ENCODE data around the gene ROMO1. TPM values are rescaled to one million over a fixed set of nuclear protein-coding genes. Genes with fewer than 3 reads are reported as not detected.
"Not testable (repeated sequence)": the region's sequence is repeated elsewhere in the genome, so short reads cannot be mapped to it uniquely, and the experiment has no call there.

ROMO1 gene
- total RNA-seq, 1 donor from 2014 or later: 719 TPM

DNA sequence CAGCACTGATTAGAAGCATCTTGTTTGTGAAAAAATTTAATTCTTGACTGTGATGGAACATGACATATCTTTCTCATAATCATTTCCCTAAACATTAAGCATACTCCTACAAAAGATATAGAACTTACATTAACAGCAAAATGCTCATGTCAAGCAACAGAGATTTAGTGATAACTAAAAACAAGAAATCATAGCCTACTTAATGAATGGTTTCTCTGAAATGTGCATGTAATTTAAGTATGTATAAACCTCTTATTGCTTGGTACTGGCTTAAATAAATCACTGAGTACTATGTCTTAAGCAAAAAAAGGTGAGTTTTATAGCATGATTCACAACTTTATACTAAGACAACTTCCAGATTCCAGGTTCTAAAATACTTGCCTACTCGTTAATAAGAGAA lies 9.3 kb downstream of the ROMO1 start:
- no peak for DNase-seq (ENCODE audit: low read depth)
- TF ChIP-seq, protein P1, sequence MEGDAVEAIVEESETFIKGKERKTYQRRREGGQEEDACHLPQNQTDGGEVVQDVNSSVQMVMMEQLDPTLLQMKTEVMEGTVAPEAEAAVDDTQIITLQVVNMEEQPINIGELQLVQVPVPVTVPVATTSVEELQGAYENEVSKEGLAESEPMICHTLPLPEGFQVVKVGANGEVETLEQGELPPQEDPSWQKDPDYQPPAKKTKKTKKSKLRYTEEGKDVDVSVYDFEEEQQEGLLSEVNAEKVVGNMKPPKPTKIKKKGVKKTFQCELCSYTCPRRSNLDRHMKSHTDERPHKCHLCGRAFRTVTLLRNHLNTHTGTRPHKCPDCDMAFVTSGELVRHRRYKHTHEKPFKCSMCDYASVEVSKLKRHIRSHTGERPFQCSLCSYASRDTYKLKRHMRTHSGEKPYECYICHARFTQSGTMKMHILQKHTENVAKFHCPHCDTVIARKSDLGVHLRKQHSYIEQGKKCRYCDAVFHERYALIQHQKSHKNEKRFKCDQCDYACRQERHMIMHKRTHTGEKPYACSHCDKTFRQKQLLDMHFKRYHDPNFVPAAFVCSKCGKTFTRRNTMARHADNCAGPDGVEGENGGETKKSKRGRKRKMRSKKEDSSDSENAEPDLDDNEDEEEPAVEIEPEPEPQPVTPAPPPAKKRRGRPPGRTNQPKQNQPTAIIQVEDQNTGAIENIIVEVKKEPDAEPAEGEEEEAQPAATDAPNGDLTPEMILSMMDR (IDR thresholded peaks at IDR 0.05; ENCODE audit: insufficient read depth, low read length, poor library complexity, severe bottlenecking): no peak
- no peak overlapping the region for H3K4me3 ChIP-seq (ENCODE audit: low read depth, low read length)
- H3K36me3 ChIP-seq (ENCODE audit: control insufficient read depth, insufficient read depth, low read length): peaks cover 3% of the 10 kb centered on the region
- no peaks in the 10 kb centered on the region for H3K27me3 ChIP-seq (ENCODE audit: control insufficient read depth, insufficient read depth, low read length)

DNA sequence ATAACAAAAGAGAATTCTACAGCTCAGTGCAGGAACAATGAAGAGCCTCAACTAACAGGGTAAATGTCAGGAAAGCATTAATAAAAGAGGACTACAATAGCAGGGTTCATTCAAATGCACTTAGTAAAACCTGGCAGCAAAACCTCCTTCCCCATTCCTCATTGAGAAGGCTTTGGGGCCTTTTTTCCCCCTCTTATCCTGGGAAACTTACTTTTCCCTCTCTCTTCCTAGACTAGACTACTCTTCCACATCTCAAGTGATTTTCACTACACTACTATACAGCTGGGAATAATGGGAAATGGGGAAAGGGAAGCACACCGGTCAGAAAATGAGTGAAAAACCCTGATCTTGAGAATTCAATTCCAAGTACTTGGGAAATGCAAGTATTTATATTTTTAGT lies 10.1 kb downstream of the ROMO1 start:
- no peak overlapping the region for H3K4me3 ChIP-seq (ENCODE audit: low read depth, low read length)
- peaks cover 3% of the 10 kb centered on the region for H3K36me3 ChIP-seq (ENCODE audit: control insufficient read depth, insufficient read depth, low read length)
- TF ChIP-seq, protein P1 (IDR thresholded peaks at IDR 0.05; ENCODE audit: insufficient read depth, low read length, poor library complexity, severe bottlenecking): no peak
- no peaks in the 10 kb centered on the region for H3K27me3 ChIP-seq (ENCODE audit: control insufficient read depth, insufficient read depth, low read length)
- no peak for DNase-seq (ENCODE audit: low read depth)

DNA sequence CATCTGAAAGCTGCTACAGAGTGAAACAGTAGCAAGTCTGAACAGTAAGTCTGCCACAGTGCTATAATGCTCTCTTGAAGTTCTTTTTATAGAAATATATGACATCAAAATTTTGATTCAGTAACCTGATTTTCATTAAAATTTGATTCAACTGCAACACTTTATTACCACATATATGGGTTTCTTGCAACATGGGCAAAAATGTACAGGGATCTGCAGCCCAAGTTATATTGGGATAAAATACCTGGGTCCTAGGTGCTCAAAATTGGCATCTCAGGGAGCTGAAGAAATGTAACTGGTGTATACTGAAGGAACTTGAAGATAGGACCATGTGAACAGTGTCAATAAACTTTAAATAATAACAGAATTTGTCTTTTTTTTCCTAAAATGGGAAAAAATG lies 10.8 kb downstream of the ROMO1 start:
- peaks cover 3% of the 10 kb centered on the region for H3K36me3 ChIP-seq (ENCODE audit: control insufficient read depth, insufficient read depth, low read length)
- H3K4me3 ChIP-seq (ENCODE audit: low read depth, low read length): no peak overlapping the region
- TF ChIP-seq, protein P1 (IDR thresholded peaks at IDR 0.05; ENCODE audit: insufficient read depth, low read length, poor library complexity, severe bottlenecking): no peak
- H3K27me3 ChIP-seq (ENCODE audit: control insufficient read depth, insufficient read depth, low read length): no peaks in the 10 kb centered on the region
- no peak for DNase-seq (ENCODE audit: low read depth)

DNA sequence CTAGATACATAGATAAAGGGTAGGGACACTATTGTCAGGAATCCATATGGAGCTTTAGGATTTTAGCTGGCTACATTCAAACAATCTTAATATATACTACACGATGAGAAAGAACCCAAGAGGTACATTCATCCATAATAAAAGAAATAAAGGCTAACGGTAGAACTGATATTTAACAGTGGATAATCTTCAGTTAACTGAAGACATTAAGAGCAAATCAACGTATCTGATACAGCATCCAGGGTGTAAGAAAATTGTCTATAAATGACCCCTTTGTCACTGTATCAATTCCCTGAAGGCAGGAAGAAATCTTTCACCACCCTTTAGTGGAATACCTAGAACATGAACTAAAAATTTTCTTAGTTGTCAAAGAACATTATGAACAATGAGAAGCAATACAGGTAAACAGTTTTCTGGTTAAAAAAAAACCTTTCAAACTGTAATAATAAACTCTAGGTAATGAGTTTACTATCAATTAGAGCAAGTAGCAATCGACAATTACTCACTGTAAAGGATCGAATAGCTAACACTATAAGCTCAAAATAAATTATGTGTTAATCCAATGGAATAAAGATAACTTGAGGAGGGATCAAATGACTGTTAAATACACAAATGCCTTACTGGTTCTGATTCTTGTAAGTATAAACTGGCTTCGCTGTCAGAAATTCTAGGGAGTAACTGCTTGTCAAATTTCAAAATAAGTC lies 11.8 kb downstream of the ROMO1 start:
- Histone ChIP-seq H3K36me3 (ENCODE audit: control insufficient read depth, insufficient read depth, low read length) (peaks cover 3% of the 10 kb centered on the region), H3K4me3 (ENCODE audit: low read depth, low read length) (no peak overlapping the region), H3K27me3 (ENCODE audit: control insufficient read depth, insufficient read depth, low read length) (no peaks in the 10 kb centered on the region)
- TF ChIP-seq, protein P1 (IDR thresholded peaks at IDR 0.05; ENCODE audit: insufficient read depth, low read length, poor library complexity, severe bottlenecking): no peak
- DNase-seq (ENCODE audit: low read depth): no peak

DNA sequence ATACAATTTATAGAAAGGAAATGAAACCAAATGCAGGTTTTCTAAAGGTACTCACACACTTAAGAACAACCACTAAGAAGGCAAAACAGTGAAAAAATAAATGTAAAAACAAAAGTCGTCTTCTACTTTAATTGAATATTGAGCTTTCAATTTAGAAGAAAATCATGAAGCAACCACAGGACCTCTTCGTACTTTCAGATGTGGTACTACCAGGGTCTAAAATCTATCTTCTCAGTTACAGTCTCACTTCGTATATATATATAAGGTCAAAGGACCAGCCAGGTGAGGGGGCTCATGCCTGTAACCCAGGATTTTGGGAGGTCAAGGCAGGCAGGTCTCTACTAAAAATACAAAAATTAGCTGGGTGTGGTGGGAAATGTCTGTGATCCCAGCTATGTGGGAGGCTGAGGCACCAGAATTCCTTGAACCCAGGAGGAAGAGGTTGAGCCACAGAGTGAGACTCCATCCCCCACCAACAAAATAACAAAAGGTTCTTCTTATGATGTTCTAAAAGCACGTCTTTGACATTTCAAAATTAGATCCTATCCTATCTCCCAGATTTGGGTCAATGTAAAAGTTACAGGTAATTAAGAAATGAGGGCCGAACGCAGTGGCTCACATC lies 12.5 kb downstream of the ROMO1 start:
- Histone ChIP-seq H3K27me3 (ENCODE audit: control insufficient read depth, insufficient read depth, low read length) (no peaks in the 10 kb centered on the region), H3K4me3 (ENCODE audit: low read depth, low read length) (no peak overlapping the region), H3K36me3 (ENCODE audit: control insufficient read depth, insufficient read depth, low read length) (peaks cover 3% of the 10 kb centered on the region)
- DNase-seq (ENCODE audit: low read depth): no peak
- TF ChIP-seq, protein P1 (IDR thresholded peaks at IDR 0.05; ENCODE audit: insufficient read depth, low read length, poor library complexity, severe bottlenecking): no peak

DNA sequence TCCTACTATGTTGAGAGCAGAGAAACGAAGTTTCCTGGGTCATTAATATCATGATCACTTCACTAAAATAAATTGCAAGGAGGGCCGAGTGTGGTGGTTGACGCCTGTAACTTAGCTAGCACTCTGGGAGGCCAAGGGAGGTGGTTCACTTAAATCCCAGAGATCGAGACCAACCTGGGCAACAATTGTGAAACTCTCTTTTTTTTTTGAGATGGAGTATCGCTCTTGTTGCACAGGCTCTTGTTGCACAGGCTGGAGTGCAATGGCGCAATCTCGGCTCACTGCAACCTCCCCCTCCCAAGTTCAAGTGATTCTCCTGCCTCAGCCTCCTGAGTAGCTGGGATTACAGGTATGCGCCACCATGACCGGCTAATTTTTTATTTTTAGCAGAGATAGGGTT lies 13.9 kb downstream of the ROMO1 start:
- H3K4me3 ChIP-seq (ENCODE audit: low read depth, low read length); H3K27me3 ChIP-seq (ENCODE audit: control insufficient read depth, insufficient read depth, low read length); H3K36me3 ChIP-seq (ENCODE audit: control insufficient read depth, insufficient read depth, low read length); DNase-seq (ENCODE audit: low read depth): not testable (repeated sequence)

Measured in kidney epithelial cell (primary cell).